Suprapubic skin (tissue), 4 donors: Measurements from ENCODE around the gene PAX5. TPM values are rescaled to one million over a fixed set of nuclear protein-coding genes. Genes with fewer than 3 reads are reported as not detected.

Experiments
- DNase-seq, 2 donors: peaks; one replicate each; pipeline ENCODE4 v3.0.0-alpha.2; 2019; ENCODE audit warnings: low spot score in 2 of 2
- H3K27ac ChIP-seq: fragments of 200-600 bp; sonication (generic); one replicate; pipeline ENCODE4 v1.5.1; 2019
- H3K27me3 ChIP-seq: fragments of 200-600 bp; sonication (generic); one replicate; pipeline ENCODE4 v1.5.1; 2019
- H3K36me3 ChIP-seq: fragments of 200-600 bp; sonication (generic); one replicate; pipeline ENCODE4 v1.5.1; 2019
- H3K4me1 ChIP-seq: fragments of 200-600 bp; sonication (generic); one replicate; pipeline ENCODE4 v1.5.1; 2019
- H3K4me3 ChIP-seq: fragments of 200-600 bp; sonication (generic); one replicate; pipeline ENCODE4 v1.5.1; 2019; ENCODE audit warnings: mild to moderate bottlenecking
- H3K9me3 ChIP-seq: fragments of 200-600 bp; sonication (generic); one replicate; pipeline ENCODE4 v1.5.1; 2019
- EP300 ChIP-seq: sonication (generic); formaldehyde crosslinking; IDR thresholded peaks from one replicate; pipeline ENCODE4 v1.6.1; 2017; ENCODE audit warnings: antibody characterized with exemption
- POLR2A ChIP-seq, 2 donors: fragments of 450-650 bp; IDR thresholded peaks; one replicate each; pipeline ENCODE4 v1.6.1; 2017; ENCODE audit warnings: antibody characterized with exemption in 2 of 2, mild to moderate bottlenecking in 2 of 2, moderate library complexity in 2 of 2
- POLR2AphosphoS5 ChIP-seq, 3 donors: sonication (generic); formaldehyde crosslinking; IDR thresholded peaks; one replicate each; pipeline ENCODE4 v1.6.1; 2017; ENCODE audit warnings: antibody characterized with exemption in 3 of 3
- WGBS: methylation state at CpG from one replicate; pipeline ENCODE4 v1.1.5; 2018; 5-methylcytosine and 5-hydroxymethylcytosine counted together
- total RNA-seq, 4 donors: library from RNA; depleted of rRNA; stranded (reverse); fragments of >200 nt; gene quantifications; one replicate each; pipeline ENCODE4 v1.1.0, GENCODE V29; 2016
- TF ChIP-seq, protein P1 (sequence below), 2 donors: fragments of 200-600 bp in 1 of 2; fragments of 450-650 bp in 1 of 2; sonication (generic) in 1 of 2; IDR thresholded peaks; one replicate each; pipeline ENCODE4 v1.5.1; 2016 to 2019; ENCODE audit warnings: antibody characterized with exemption in 2 of 2, mild to moderate bottlenecking in 1 of 2, moderate library complexity in 1 of 2

PAX5 gene
- total RNA-seq, 4 donors from 2014 or later: 0.04 TPM; not detected in 3

DNA sequence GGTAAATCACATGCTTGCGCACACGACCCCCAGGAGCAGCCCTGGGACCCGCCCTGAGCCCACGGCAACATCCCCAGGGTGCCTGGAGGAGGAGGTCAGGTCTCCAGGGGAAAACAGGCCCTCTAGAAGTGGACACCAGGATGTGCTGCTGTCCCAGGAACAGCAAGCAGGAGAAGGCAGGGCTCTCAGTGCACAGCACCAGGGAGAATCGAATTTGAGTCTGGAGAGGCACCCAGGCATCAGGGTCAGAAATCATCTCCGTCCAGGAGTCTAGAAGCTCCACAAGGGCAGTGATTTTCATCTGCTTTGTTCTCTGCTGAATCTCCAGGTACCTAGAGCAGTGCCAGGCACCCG lies 93.6 kb downstream of the PAX5 start:
- Histone ChIP-seq H3K36me3 (no peaks in the 10 kb centered on the region), H3K27ac (no peak overlapping the region), H3K4me3 (no peak overlapping the region), H3K9me3 (no peaks in the 10 kb centered on the region), H3K4me1 (no peaks in the 10 kb centered on the region), H3K27me3 (peaks cover 14% of the 10 kb centered on the region)
- 70% methylated on average over 7 of the region's 7 CpGs for WGBS
- TF ChIP-seq, protein P1, sequence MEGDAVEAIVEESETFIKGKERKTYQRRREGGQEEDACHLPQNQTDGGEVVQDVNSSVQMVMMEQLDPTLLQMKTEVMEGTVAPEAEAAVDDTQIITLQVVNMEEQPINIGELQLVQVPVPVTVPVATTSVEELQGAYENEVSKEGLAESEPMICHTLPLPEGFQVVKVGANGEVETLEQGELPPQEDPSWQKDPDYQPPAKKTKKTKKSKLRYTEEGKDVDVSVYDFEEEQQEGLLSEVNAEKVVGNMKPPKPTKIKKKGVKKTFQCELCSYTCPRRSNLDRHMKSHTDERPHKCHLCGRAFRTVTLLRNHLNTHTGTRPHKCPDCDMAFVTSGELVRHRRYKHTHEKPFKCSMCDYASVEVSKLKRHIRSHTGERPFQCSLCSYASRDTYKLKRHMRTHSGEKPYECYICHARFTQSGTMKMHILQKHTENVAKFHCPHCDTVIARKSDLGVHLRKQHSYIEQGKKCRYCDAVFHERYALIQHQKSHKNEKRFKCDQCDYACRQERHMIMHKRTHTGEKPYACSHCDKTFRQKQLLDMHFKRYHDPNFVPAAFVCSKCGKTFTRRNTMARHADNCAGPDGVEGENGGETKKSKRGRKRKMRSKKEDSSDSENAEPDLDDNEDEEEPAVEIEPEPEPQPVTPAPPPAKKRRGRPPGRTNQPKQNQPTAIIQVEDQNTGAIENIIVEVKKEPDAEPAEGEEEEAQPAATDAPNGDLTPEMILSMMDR (IDR thresholded peaks at IDR 0.05): no peak
- TF ChIP-seq POLR2AphosphoS5 (IDR thresholded peaks at IDR 0.05) (no peak), POLR2A (IDR thresholded peaks at IDR 0.05) (no peak), EP300 (no peak)
- peak in 1 of 2 donors; percentile 12 for DNase-seq

DNA sequence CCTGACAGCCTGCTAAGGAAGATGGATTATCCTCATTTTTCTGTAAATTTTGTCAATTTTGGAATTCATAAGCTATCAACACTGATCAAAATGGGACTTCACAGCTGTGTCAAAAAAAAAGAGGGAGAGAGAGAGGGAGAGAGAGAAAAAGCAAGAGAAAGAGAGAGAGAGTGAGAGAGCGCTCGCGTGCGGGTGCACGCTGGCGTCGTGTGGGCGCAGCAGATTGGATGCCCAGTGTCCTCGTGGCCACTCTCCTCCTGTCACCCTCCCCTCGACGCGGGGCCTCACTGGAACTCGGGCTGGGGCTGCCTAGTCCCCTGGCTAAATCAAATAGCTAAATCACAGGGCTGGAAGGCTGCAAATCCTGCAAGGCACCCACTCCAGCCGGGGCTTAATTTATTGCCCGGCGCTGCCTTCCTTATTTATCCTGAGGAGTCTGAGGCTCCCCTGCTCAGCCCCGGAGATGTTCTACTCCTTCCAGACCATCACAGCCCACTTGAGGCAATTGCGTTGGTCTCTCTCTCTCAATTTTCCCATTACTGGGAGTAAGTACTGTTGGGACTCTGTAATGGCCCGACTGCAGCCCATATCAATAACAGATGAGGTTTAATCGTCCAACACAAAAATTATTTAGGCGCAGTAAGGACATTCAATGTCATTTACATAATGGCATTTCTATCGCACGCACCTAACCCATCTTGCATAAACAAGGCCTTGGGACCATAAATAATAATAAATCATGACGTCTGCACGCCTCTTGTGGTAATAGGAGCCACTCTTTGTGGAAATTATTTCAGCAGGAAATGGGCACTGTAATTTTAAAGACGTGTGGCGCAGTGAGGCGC lies 94.2 kb downstream of the PAX5 start:
- H3K4me3 ChIP-seq: no peak overlapping the region
- no peak for TF ChIP-seq EP300
- no peak for TF ChIP-seq POLR2A (IDR thresholded peaks at IDR 0.05)
- no peak for TF ChIP-seq POLR2AphosphoS5 (IDR thresholded peaks at IDR 0.05)
- TF ChIP-seq, protein P1 (IDR thresholded peaks at IDR 0.05): no peak
- 61% methylated on average over 27 of the region's 28 CpGs for WGBS

DNA sequence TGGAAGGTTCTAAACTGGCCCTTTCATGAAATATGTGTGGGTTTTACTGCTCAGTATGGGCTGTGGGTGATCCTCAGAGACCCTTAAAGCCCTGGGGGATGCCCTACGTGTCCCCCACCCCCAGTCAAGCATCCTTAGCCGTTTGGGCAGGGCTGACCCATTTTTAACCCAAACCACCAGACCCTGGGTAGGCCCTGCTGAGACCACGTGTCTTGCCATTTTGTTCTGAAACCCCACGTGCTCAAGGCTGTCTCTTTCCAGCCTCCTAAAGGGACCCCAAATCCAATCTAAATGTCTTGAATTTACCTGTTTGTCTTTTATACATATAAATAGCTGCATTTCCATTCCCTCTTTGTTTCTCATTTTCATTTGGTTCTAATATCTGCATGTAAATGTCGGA lies 94.9 kb downstream of the PAX5 start:
- no peak overlapping the region for H3K27ac ChIP-seq
- WGBS: 62% methylated on average over 5 of the region's 5 CpGs
- no peak for TF ChIP-seq POLR2A (IDR thresholded peaks at IDR 0.05)
- TF ChIP-seq, protein P1 (IDR thresholded peaks at IDR 0.05): no peak
- no peaks in the 10 kb centered on the region for H3K36me3 ChIP-seq
- H3K27me3 ChIP-seq: peaks cover 14% of the 10 kb centered on the region
- no peaks in the 10 kb centered on the region for H3K4me1 ChIP-seq
- no peaks in the 10 kb centered on the region for H3K9me3 ChIP-seq
- peak in 1 of 2 donors; percentile 23 for DNase-seq
- no peak overlapping the region for H3K4me3 ChIP-seq

More for the DNA sequence above, 94.2 kb downstream of the PAX5 start:
- Histone ChIP-seq H3K9me3 (no peaks in the 10 kb centered on the region), H3K27ac (no peak overlapping the region), H3K4me1 (no peaks in the 10 kb centered on the region), H3K36me3 (no peaks in the 10 kb centered on the region), H3K27me3 (peaks cover 14% of the 10 kb centered on the region)
- DNase-seq: peak in 1 of 2 donors; percentile 70

DNA sequence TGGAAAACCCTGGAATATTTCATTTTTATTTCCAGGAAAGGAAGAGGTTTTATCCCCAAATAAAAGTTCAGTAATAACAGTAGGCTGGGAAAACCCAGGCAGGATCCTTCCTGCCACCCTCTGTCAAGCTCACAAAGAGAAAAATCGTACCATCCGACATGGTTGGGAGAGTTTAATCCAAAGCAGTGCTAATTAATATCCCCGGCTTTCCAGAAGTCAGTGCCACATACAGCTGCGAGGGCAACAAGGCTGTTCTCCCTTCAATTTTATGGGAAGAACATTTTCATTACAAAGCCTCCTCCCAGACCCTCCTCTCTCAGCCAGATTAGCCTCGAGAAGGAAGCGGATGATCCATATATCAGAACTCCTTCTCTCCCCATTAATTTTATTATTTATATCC lies 95.5 kb downstream of the PAX5 start:
- H3K4me1 ChIP-seq: no peaks in the 10 kb centered on the region
- 56% methylated on average over 6 of the region's 6 CpGs for WGBS

DNA sequence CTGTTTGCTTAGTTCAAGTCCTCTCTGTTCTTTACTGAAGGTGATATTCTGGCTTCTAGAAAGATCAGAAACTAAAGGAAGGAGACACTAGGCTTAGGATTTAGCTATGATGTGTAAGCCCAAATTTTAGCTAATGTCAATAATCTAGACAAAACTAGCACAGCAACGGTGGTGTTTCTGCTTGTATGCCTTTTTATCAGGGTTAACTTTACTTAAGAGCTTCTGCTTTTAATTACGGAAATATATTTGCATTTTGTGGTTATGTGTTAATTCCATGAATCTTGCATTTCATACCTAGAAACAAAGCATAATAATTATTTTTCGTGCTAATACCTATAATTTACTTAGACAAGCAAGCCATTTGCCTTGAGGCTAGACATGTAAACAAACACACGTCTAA lies 96.1 kb downstream of the PAX5 start:
- Histone ChIP-seq H3K27me3 (peaks cover 14% of the 10 kb centered on the region), H3K27ac (no peak overlapping the region), H3K4me1 (no peaks in the 10 kb centered on the region), H3K36me3 (no peaks in the 10 kb centered on the region), H3K4me3 (no peak overlapping the region), H3K9me3 (no peaks in the 10 kb centered on the region)
- 59% methylated on average over 4 of the region's 4 CpGs for WGBS
- peak in 1 of 2 donors; percentile 50 for DNase-seq
- TF ChIP-seq, protein P1 (IDR thresholded peaks at IDR 0.05): no peak
- TF ChIP-seq POLR2A (IDR thresholded peaks at IDR 0.05): no peak
- no peak for TF ChIP-seq EP300
- no peak for TF ChIP-seq POLR2AphosphoS5 (IDR thresholded peaks at IDR 0.05)

More for the DNA sequence above, 95.5 kb downstream of the PAX5 start:
- Histone ChIP-seq H3K4me3 (no peak overlapping the region), H3K36me3 (no peaks in the 10 kb centered on the region), H3K27ac (no peak overlapping the region), H3K27me3 (peaks cover 14% of the 10 kb centered on the region), H3K9me3 (no peaks in the 10 kb centered on the region)
- no peak for DNase-seq
- TF ChIP-seq EP300: no peak
- no peak for TF ChIP-seq POLR2A (IDR thresholded peaks at IDR 0.05)
- TF ChIP-seq, protein P1 (IDR thresholded peaks at IDR 0.05): no peak
- TF ChIP-seq POLR2AphosphoS5 (IDR thresholded peaks at IDR 0.05): no peak
